Measurements from ENCODE around the gene ATP2A1.

DNA sequence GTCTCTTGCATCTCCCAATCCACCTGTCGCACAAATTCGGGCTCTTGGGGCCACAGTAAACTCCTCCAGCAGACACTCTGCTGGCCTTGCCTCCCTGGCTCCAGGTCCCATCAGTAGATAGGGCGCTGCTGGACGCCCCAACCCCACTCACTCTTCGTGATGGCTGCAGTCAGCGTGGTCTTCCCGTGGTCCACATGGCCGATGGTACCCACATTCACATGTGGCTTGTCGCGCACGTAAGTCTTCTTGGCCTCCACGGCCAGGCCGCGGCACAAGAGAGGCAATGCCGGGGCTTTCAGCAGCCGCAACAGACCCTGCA lies 32.6 kb upstream of the ATP2A1 start:
- TF ChIP-seq YY1 (IDR thresholded peaks at IDR 0.05; ENCODE audit: insufficient read depth, insufficient read length), result no peak
- no peak for TF ChIP-seq ZNF274 (IDR thresholded peaks at IDR 0.05; ENCODE audit: low read depth, low read length)
- no peak for TF ChIP-seq SUZ12 (IDR thresholded peaks at IDR 0.05; ENCODE audit: extremely low read depth, insufficient read depth, insufficient read length)

Data from NT2/D1 (cell line).